ENCODE measurements around the gene BRICD5. TPM values are rescaled to one million over a fixed set of nuclear protein-coding genes. Genes with fewer than 3 reads are reported as not detected.

Gene BRICD5
- total and polyA plus RNA-seq, 4 experiments from 2014 or later, result 0.39 to 33.4 (median 32.4) TPM; not detected in 1

- H3K4me1 ChIP-seq (ENCODE audit: insufficient read depth, low read length), result peaks cover 20% of the 10 kb centered on the region
- peak within 1 kb of the TSS; percentile 65 to 92 for H3K4me3 ChIP-seq (ENCODE audit: low read length in 2 of 2)
- H3K27me3 ChIP-seq (ENCODE audit: insufficient read depth, low read length), result no peaks in the 10 kb centered on the region
- no peaks in the 10 kb centered on the region for H3K27me3 Mint-ChIP-seq
- ChIA-PET POLR2A (ENCODE audit: partially characterized antibody) (interaction anchor here (0.6 to 3.3 kb wide), 19 partner anchors 9 to 404 kb away, joined by 3 to 48 read pairs (median 5); partner anchors contain the start of genes ATP6V0C, E4F1, ECI1 and MLST8), CTCF (ENCODE audit: partially characterized antibody) (interaction anchor here (0.6 to 1.4 kb wide), 3 partner anchors 8 to 60 kb away, joined by 3 to 4 read pairs (median 3); partner anchors contain the start of genes E4F1 and TRAF7)
- peak within 1 kb of the TSS; percentile 64 to 93 (median 89) for H3K27ac Mint-ChIP-seq
- peaks cover 8 to 27% (median 17%) of the 10 kb centered on the region in 4 donors for H3K4me1 Mint-ChIP-seq
- H3K9me3 ChIP-seq (ENCODE audit: control insufficient read depth in 1 of 2, low read length in 2 of 2), result no peaks in the 10 kb centered on the region
- H3K36me3 Mint-ChIP-seq, result peaks cover 0 to 8% of the 10 kb centered on the region in 2 donors
- intact Hi-C loops (cut with micrococcal nuclease), result loop anchor here (2.0 kb wide), 3 partner anchors 36 to 60 kb away; partner anchors contain the start of genes ECI1, RNPS1 and TRAF7
- H3K4me3 Mint-ChIP-seq, result peak within 1 kb of the TSS; percentile 81 to 89 (median 86)
- peaks cover 9% of the 10 kb centered on the region for H3K36me3 ChIP-seq (ENCODE audit: insufficient read depth, low read length)
- DNase-seq, result no peak
- H3K9me3 Mint-ChIP-seq, result no peaks in the 10 kb centered on the region
- H3K27ac ChIP-seq (ENCODE audit: low read depth, low read length), result peak within 1 kb of the TSS; percentile 83
Observed at GRCh38 chr16:2214719-2214968, 4.0 kb upstream of the BRICD5 start, which contains the start of gene PGP. TSS of gene PGP (minus strand) at chr16:2214840. CDS start at chr16:2214777, 63 bp downstream.

GRCh38 chr16:2213817-2214718 is 3.4 kb upstream of the BRICD5 start:
- H3K27me3 Mint-ChIP-seq, result no peaks in the 10 kb centered on the region
- peaks cover 0 to 10% of the 10 kb centered on the region in 2 donors for H3K36me3 Mint-ChIP-seq
- H3K9me3 Mint-ChIP-seq, result no peaks in the 10 kb centered on the region
- peak overlapping the region in 4 of 7 donors; percentile 13 to 83 (median 28) for H3K27ac Mint-ChIP-seq
- ChIA-PET CTCF (ENCODE audit: partially characterized antibody) (interaction anchor here (0.9 to 1.4 kb wide), 2 partner anchors 9 to 59 kb away, joined by 3 to 4 read pairs; partner anchors contain the start of genes E4F1 and TRAF7), POLR2A (ENCODE audit: partially characterized antibody) (interaction anchor here (0.6 to 3.3 kb wide), 19 partner anchors 8 to 403 kb away, joined by 3 to 48 read pairs (median 5); partner anchors contain the start of genes ATP6V0C, E4F1, ECI1 and MLST8)
- intact Hi-C loops (cut with micrococcal nuclease), result loop anchor here (2.0 kb wide), 3 partner anchors 37 to 59 kb away; partner anchors contain the start of genes ECI1, RNPS1 and TRAF7
- peaks cover 9% of the 10 kb centered on the region for H3K36me3 ChIP-seq (ENCODE audit: insufficient read depth, low read length)
- no peaks in the 10 kb centered on the region for H3K27me3 ChIP-seq (ENCODE audit: insufficient read depth, low read length)
- H3K4me3 ChIP-seq (ENCODE audit: low read length in 2 of 2), result peak overlapping the region in 1 of 2 donors; percentile 51
- no peak for DNase-seq
- H3K27ac ChIP-seq (ENCODE audit: low read depth, low read length), result peak overlapping the region; percentile 55
- peak overlapping the region; percentile 74 to 80 (median 77) for H3K4me3 Mint-ChIP-seq
- no peaks in the 10 kb centered on the region for H3K9me3 ChIP-seq (ENCODE audit: control insufficient read depth in 1 of 2, low read length in 2 of 2)
- H3K4me1 Mint-ChIP-seq, result peaks cover 8 to 27% (median 17%) of the 10 kb centered on the region in 4 donors
- peaks cover 20% of the 10 kb centered on the region for H3K4me1 ChIP-seq (ENCODE audit: insufficient read depth, low read length)

GRCh38 chr16:2212362-2213324 is 2.0 kb upstream of the BRICD5 start:
- H3K27me3 Mint-ChIP-seq, result no peaks in the 10 kb centered on the region
- peaks cover 9 to 30% (median 20%) of the 10 kb centered on the region in 4 donors for H3K4me1 Mint-ChIP-seq
- Histone ChIP-seq H3K4me1 (ENCODE audit: insufficient read depth, low read length) (peaks cover 20% of the 10 kb centered on the region), H3K36me3 (ENCODE audit: insufficient read depth, low read length) (peaks cover 16% of the 10 kb centered on the region), H3K4me3 (ENCODE audit: low read length in 2 of 2) (no peak overlapping the region), H3K27me3 (ENCODE audit: insufficient read depth, low read length) (no peaks in the 10 kb centered on the region), H3K27ac (ENCODE audit: low read depth, low read length) (no peak overlapping the region), H3K9me3 (ENCODE audit: control insufficient read depth in 1 of 2, low read length in 2 of 2) (no peaks in the 10 kb centered on the region)
- H3K27ac Mint-ChIP-seq, result peak overlapping the region in 3 of 7 donors; percentile 36 to 83 (median 72)
- CTCF ChIA-PET (ENCODE audit: partially characterized antibody), result no interaction called here
- POLR2A ChIA-PET (ENCODE audit: partially characterized antibody), result interaction anchor here (0.7 to 1.0 kb wide), 2 partner anchors 241 to 325 kb away, joined by 3 to 4 read pairs; partner anchors contain the start of genes PDPK1 and TBL3
- no peaks in the 10 kb centered on the region for H3K9me3 Mint-ChIP-seq
- peak overlapping the region; percentile 74 to 80 (median 77) for H3K4me3 Mint-ChIP-seq
- DNase-seq, result no peak
- intact Hi-C loops (cut with micrococcal nuclease), result no loop called here
- peaks cover 2 to 17% of the 10 kb centered on the region in 2 donors for H3K36me3 Mint-ChIP-seq

- POLR2A ChIA-PET (ENCODE audit: partially characterized antibody), result interaction anchor here (0.7 to 1.0 kb wide), 2 partner anchors 240 to 325 kb away, joined by 3 to 4 read pairs; partner anchors contain the start of genes PDPK1 and TBL3
- peaks cover 6 to 22% of the 10 kb centered on the region in 2 donors for H3K36me3 Mint-ChIP-seq
- Histone ChIP-seq H3K36me3 (ENCODE audit: insufficient read depth, low read length) (peaks cover 19% of the 10 kb centered on the region), H3K27me3 (ENCODE audit: insufficient read depth, low read length) (no peaks in the 10 kb centered on the region), H3K27ac (ENCODE audit: low read depth, low read length) (no peak overlapping the region), H3K4me1 (ENCODE audit: insufficient read depth, low read length) (peaks cover 27% of the 10 kb centered on the region), H3K4me3 (ENCODE audit: low read length in 2 of 2) (no peak overlapping the region), H3K9me3 (ENCODE audit: control insufficient read depth in 1 of 2, low read length in 2 of 2) (no peaks in the 10 kb centered on the region)
- peaks cover 12 to 36% (median 23%) of the 10 kb centered on the region in 4 donors for H3K4me1 Mint-ChIP-seq
- DNase-seq, result no peak
- CTCF ChIA-PET (ENCODE audit: partially characterized antibody), result no interaction called here
- intact Hi-C loops (cut with micrococcal nuclease), result no loop called here
- no peaks in the 10 kb centered on the region for H3K9me3 Mint-ChIP-seq
- H3K4me3 Mint-ChIP-seq, result peak overlapping the region in 3 of 8 donors; percentile 48 to 63 (median 57)
- H3K27ac Mint-ChIP-seq, result peak overlapping the region in 2 of 7 donors; percentile 10 to 67
- no peaks in the 10 kb centered on the region for H3K27me3 Mint-ChIP-seq
Observed at GRCh38 chr16:2211923-2212347, 1.3 kb upstream of the BRICD5 start.

- H3K27me3 Mint-ChIP-seq, result no peaks in the 10 kb centered on the region
- Histone ChIP-seq H3K27ac (ENCODE audit: low read depth, low read length) (no peak overlapping the region), H3K4me1 (ENCODE audit: insufficient read depth, low read length) (peaks cover 40% of the 10 kb centered on the region), H3K9me3 (ENCODE audit: control insufficient read depth in 1 of 2, low read length in 2 of 2) (no peaks in the 10 kb centered on the region), H3K36me3 (ENCODE audit: insufficient read depth, low read length) (peaks cover 19% of the 10 kb centered on the region), H3K27me3 (ENCODE audit: insufficient read depth, low read length) (no peaks in the 10 kb centered on the region), H3K4me3 (ENCODE audit: low read length in 2 of 2) (no peak overlapping the region)
- H3K4me3 Mint-ChIP-seq, result no peak overlapping the region
- no peaks in the 10 kb centered on the region for H3K9me3 Mint-ChIP-seq
- H3K4me1 Mint-ChIP-seq, result peaks cover 14 to 40% (median 28%) of the 10 kb centered on the region in 4 donors
- H3K27ac Mint-ChIP-seq, result no peak overlapping the region
- ChIA-PET POLR2A (ENCODE audit: partially characterized antibody) (interaction anchor here (1.2 to 1.3 kb wide), 2 partner anchors 13 to 323 kb away, joined by 3 read pairs; partner anchors contain the start of gene E4F1), CTCF (ENCODE audit: partially characterized antibody) (no interaction called here)
- H3K36me3 Mint-ChIP-seq, result peaks cover 6 to 24% of the 10 kb centered on the region in 2 donors
- intact Hi-C loops (cut with micrococcal nuclease), result no loop called here
- DNase-seq, result no peak
Observed at GRCh38 chr16:2210009-2210332, 692 bp downstream of the BRICD5 start.

- peak in 1 of 5 donors; percentile 28 for DNase-seq
- Histone ChIP-seq H3K9me3 (ENCODE audit: control insufficient read depth in 1 of 2, low read length in 2 of 2) (no peaks in the 10 kb centered on the region), H3K27me3 (ENCODE audit: insufficient read depth, low read length) (no peaks in the 10 kb centered on the region), H3K36me3 (ENCODE audit: insufficient read depth, low read length) (peaks cover 19% of the 10 kb centered on the region), H3K4me1 (ENCODE audit: insufficient read depth, low read length) (peaks cover 45% of the 10 kb centered on the region), H3K4me3 (ENCODE audit: low read length in 2 of 2) (no peak overlapping the region), H3K27ac (ENCODE audit: low read depth, low read length) (no peak overlapping the region)
- no peaks in the 10 kb centered on the region for H3K27me3 Mint-ChIP-seq
- peaks cover 16 to 44% (median 32%) of the 10 kb centered on the region in 4 donors for H3K4me1 Mint-ChIP-seq
- CTCF ChIA-PET (ENCODE audit: partially characterized antibody), result no interaction called here
- H3K27ac Mint-ChIP-seq, result no peak overlapping the region
- intact Hi-C loops (cut with micrococcal nuclease), result loop anchor here (5.0 kb wide), 1 partner anchor 237 kb away; the partner anchor contains the start of gene TBL3
- POLR2A ChIA-PET (ENCODE audit: partially characterized antibody), result interaction anchor here (1.3 kb wide), 1 partner anchor 13 kb away, joined by 3 read pairs; the partner anchor contains the start of gene E4F1
- H3K4me3 Mint-ChIP-seq, result no peak overlapping the region
- no peaks in the 10 kb centered on the region for H3K9me3 Mint-ChIP-seq
- H3K36me3 Mint-ChIP-seq, result peaks cover 6 to 26% of the 10 kb centered on the region in 2 donors
Observed at GRCh38 chr16:2209258-2210008, 1.2 kb downstream of the BRICD5 start.
